CD14-positive monocyte (primary cell): ENCODE results near the gene CPNE4. TPM values are rescaled to one million over a fixed set of nuclear protein-coding genes. Genes with fewer than 3 reads are reported as not detected.

ENCODE experiments used
- DNase-seq, 3 donors: peaks; one replicate each; pipeline ENCODE4 v3.0.0-alpha.2; 2011 to 2022
- H2AFZ ChIP-seq: 2 replicates; pipeline ENCODE4 v1.6.0; 2012; ENCODE audit warnings: mild to moderate bottlenecking, low read depth, low read length, inconsistent platforms; ENCODE audit not compliant: insufficient read depth, poor library complexity, severe bottlenecking
- H3K27ac ChIP-seq, 2 donors: 1 replicate in 1 of 2; 2 replicates in 1 of 2; pipeline ENCODE4 v1.5.1; 2012 to 2013; ENCODE audit warnings: low read length in 2 of 2, control low read depth in 1 of 2, inconsistent platforms in 1 of 2, low read depth in 1 of 2, mild to moderate bottlenecking in 1 of 2
- H3K27me3 ChIP-seq, 2 donors: one replicate each; pipeline versions ENCODE4 v1.6.0 to v1.6.1; 2011 to 2013; ENCODE audit warnings: low read length in 2 of 2; ENCODE audit not compliant: control insufficient read depth in 2 of 2, insufficient read depth in 2 of 2
- H3K36me3 ChIP-seq, 2 donors: replicated peaks in 1 of 2; 1 replicate in 1 of 2; 2 replicates in 1 of 2; pipeline versions ENCODE4 v1.5.1 to v1.6.1; 2012 to 2013; ENCODE audit warnings: low read length in 2 of 2, control low read depth in 1 of 2, inconsistent platforms in 1 of 2, mild to moderate bottlenecking in 1 of 2; ENCODE audit not compliant: insufficient read depth in 2 of 2, control insufficient read depth in 1 of 2
- H3K4me1 ChIP-seq, 2 donors: 1 replicate in 1 of 2; 2 replicates in 1 of 2; pipeline versions ENCODE4 v1.5.1 to v1.6.1; 2012 to 2013; ENCODE audit warnings: low read length in 2 of 2, control low read depth in 1 of 2, inconsistent platforms in 1 of 2, mild to moderate bottlenecking in 1 of 2, moderate library complexity in 1 of 2; ENCODE audit not compliant: insufficient read depth in 2 of 2, control insufficient read depth in 1 of 2
- H3K4me2 ChIP-seq: replicated peaks from 2 replicates; pipeline ENCODE3; 2012; ENCODE audit warnings: low read length, moderate library complexity, mild to moderate bottlenecking; ENCODE audit not compliant: poor library complexity, severe bottlenecking; ENCODE audit errors: extremely low read depth
- H3K4me3 ChIP-seq, 3 experiments: fragments of 200-600 bp in 1 of 3; sonication (generic) in 1 of 3; replicated peaks in 1 of 3; 1 replicate in 2 of 3; 2 replicates in 1 of 3; pipeline ENCODE4 v1.5.1; 2011 to 2013; ENCODE audit warnings: low read length in 3 of 3, mild to moderate bottlenecking in 3 of 3, control low read depth in 2 of 3, low read depth in 2 of 3, inconsistent platforms in 1 of 3, moderate library complexity in 1 of 3
- H3K79me2 ChIP-seq: 2 replicates; pipeline ENCODE4 v1.6.0; 2012; ENCODE audit warnings: mild to moderate bottlenecking, control low read depth, inconsistent platforms, low read length, moderate library complexity; ENCODE audit not compliant: insufficient read depth
- H3K9ac ChIP-seq: 2 replicates; pipeline ENCODE4 v1.6.0; 2017; ENCODE audit warnings: low read length, mild to moderate bottlenecking; ENCODE audit not compliant: insufficient read depth, poor library complexity, severe bottlenecking
- H3K9me3 ChIP-seq, 2 donors: replicated peaks in 1 of 2; 1 replicate in 1 of 2; 2 replicates in 1 of 2; pipeline versions ENCODE4 v1.5.1 to v1.6.1; 2012 to 2013; ENCODE audit warnings: low read length in 2 of 2, control low read depth in 1 of 2; ENCODE audit not compliant: control insufficient read depth in 1 of 2, insufficient read depth in 1 of 2
- H4K20me1 ChIP-seq: 2 replicates; pipeline ENCODE4 v1.6.0; 2012; ENCODE audit warnings: mild to moderate bottlenecking, low read length, control low read depth, moderate library complexity; ENCODE audit not compliant: insufficient read depth
- H3K27ac Mint-ChIP-seq, 7 donors: one replicate each; pipeline ENCODE4 v1.8.0; 2020; ENCODE audit warnings: mild to moderate bottlenecking in 7 of 7, mixed read lengths in 7 of 7, moderate library complexity in 6 of 7, inconsistent platforms in 2 of 7
- H3K27me3 Mint-ChIP-seq, 3 donors: one replicate each; pipeline ENCODE4 v1.8.0; 2021 to 2022; ENCODE audit warnings: low read depth in 3 of 3, mild to moderate bottlenecking in 3 of 3, mixed read lengths in 3 of 3, moderate library complexity in 3 of 3, inconsistent platforms in 1 of 3
- H3K36me3 Mint-ChIP-seq, 2 donors: one replicate each; pipeline ENCODE4 v1.8.0; 2020; ENCODE audit warnings: mixed read lengths in 2 of 2, inconsistent platforms in 1 of 2, mild to moderate bottlenecking in 1 of 2
- H3K4me1 Mint-ChIP-seq: one replicate; pipeline ENCODE4 v1.8.0; 2020; ENCODE audit warnings: mild to moderate bottlenecking, mixed read lengths
- H3K4me3 Mint-ChIP-seq, 2 donors: one replicate each; pipeline ENCODE4 v1.8.0; 2020; ENCODE audit warnings: mild to moderate bottlenecking in 2 of 2, mixed read lengths in 2 of 2, moderate library complexity in 1 of 2
- H3K9me3 Mint-ChIP-seq, 7 donors: one replicate each; pipeline ENCODE4 v1.8.0; 2020 to 2022; ENCODE audit warnings: mixed read lengths in 7 of 7, mild to moderate bottlenecking in 6 of 7, moderate library complexity in 6 of 7, inconsistent platforms in 2 of 7
- CTCF ChIP-seq: fragments of 200-600 bp; IDR thresholded peaks from one replicate; pipeline ENCODE4 v1.8.0; 2022; ENCODE audit warnings: antibody characterized with exemption, mild to moderate bottlenecking
- WGBS: methylation state at CpG from one replicate; pipeline ENCODE4 v1.1.5; 2013; ENCODE audit warnings: missing lambda C conversion rate; ENCODE audit not compliant: insufficient coverage; 5-methylcytosine and 5-hydroxymethylcytosine counted together
- intact Hi-C, 2 donors: fragments of 100-400 bp; cut with micrococcal nuclease; formaldehyde crosslinking; loops; one replicate each; pipeline versions ENCODE4 v1.15.0 to v1.15.1; 2023
- polyA plus RNA-seq, 3 donors: library from polyadenylated mRNA; depleted of rRNA in 1 of 3; unstranded in 2 of 3; stranded (reverse) in 1 of 3; fragments of 300-500 nt in 2 of 3; fragments of >200 nt in 1 of 3; fragmentation: Illumina TruSeq in 2 of 3; gene quantifications; 1 replicate in 2 of 3; 2 replicates in 1 of 3; pipeline ENCODE4 v1.2.3, GENCODE V29; 2012 to 2021

CPNE4 gene
- polyA plus RNA-seq, 3 donors, result not detected

GRCh38 chr3:131796111-131796510 lies 238.7 kb downstream of the CPNE4 start:
- no CpG with 5 or more reads among the region's 5 CpGs for WGBS
- intact Hi-C loops, result no loop called here
- Mint-ChIP-seq H3K27ac (no peak overlapping the region), H3K4me3 (peak overlapping the region in 1 of 2 donors; percentile 41), H3K27me3 (peaks cover 0 to 1% (median 0%) of the 10 kb centered on the region in 3 donors), H3K9me3 (no peaks in the 10 kb centered on the region), H3K36me3 (no peaks in the 10 kb centered on the region), H3K4me1 (peaks cover 22% of the 10 kb centered on the region)
- no peak overlapping the region for H2AFZ ChIP-seq
- H3K36me3 ChIP-seq, result no peaks in the 10 kb centered on the region
- no peaks in the 10 kb centered on the region for H3K79me2 ChIP-seq
- H3K4me1 ChIP-seq, result peaks cover 10 to 11% of the 10 kb centered on the region in 2 donors
- H3K4me2 ChIP-seq, result no peak overlapping the region
- H4K20me1 ChIP-seq, result no peaks in the 10 kb centered on the region
- no peak overlapping the region for H3K9ac ChIP-seq
- H3K27me3 ChIP-seq, result no peaks in the 10 kb centered on the region
- DNase-seq, result no peak
- no peaks in the 10 kb centered on the region for H3K9me3 ChIP-seq
- no peak overlapping the region for H3K27ac ChIP-seq
- no peak overlapping the region for H3K4me3 ChIP-seq
- no peak for TF ChIP-seq CTCF

GRCh38 chr3:131795390-131796090 lies 239.3 kb downstream of the CPNE4 start:
- Mint-ChIP-seq H3K4me3 (peak overlapping the region in 1 of 2 donors; percentile 44), H3K36me3 (no peaks in the 10 kb centered on the region), H3K4me1 (peaks cover 22% of the 10 kb centered on the region), H3K27ac (peak overlapping the region in 2 of 7 donors; percentile 46 to 51), H3K9me3 (no peaks in the 10 kb centered on the region), H3K27me3 (peaks cover 0 to 1% (median 0%) of the 10 kb centered on the region in 3 donors)
- peak overlapping the region; percentile 0 for H3K9ac ChIP-seq
- H3K4me2 ChIP-seq, result peak overlapping the region; percentile 17
- intact Hi-C loops, result loop anchor here in 1 of 2 donors (2.0 kb wide), 1 partner anchor 233 kb away; no protein-coding TSS in a partner anchor
- H3K4me1 ChIP-seq, result peaks cover 10 to 11% of the 10 kb centered on the region in 2 donors
- no peaks in the 10 kb centered on the region for H3K9me3 ChIP-seq
- no peaks in the 10 kb centered on the region for H3K36me3 ChIP-seq
- peak; percentile 33 to 62 (median 50) for DNase-seq
- no peak for TF ChIP-seq CTCF
- no peaks in the 10 kb centered on the region for H3K79me2 ChIP-seq
- no peaks in the 10 kb centered on the region for H4K20me1 ChIP-seq
- H3K27ac ChIP-seq, result no peak overlapping the region
- no peak overlapping the region for H3K4me3 ChIP-seq
- WGBS, result 0% methylated on average over 1 of the region's 3 CpGs
- no peak overlapping the region for H2AFZ ChIP-seq
- H3K27me3 ChIP-seq, result no peaks in the 10 kb centered on the region
